ENCODE measurements around the gene SH3RF3.

DNA sequence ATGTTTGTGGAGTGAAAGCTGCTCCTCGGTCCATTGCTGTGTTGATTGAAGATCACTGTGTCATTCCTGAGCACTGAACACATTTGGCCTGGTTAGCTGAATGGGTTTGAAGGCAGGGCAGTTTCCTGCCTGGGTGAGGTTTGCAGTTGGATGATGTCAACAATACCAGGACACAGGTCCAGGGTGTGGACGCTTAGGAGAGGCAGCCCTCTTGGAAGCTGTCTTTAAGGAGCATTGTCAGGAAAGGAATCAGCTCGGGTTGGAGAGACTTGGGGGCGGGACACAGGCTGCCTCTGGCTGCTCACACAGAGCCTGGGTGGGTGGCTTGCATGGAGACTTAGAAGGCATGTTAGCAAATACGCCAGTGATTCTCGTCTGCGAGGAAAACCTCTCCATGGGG lies 247.1 kb downstream of the SH3RF3 start:
- TF ChIP-seq CTCF (IDR thresholded peaks at IDR 0.05) (no peak), EP300 (IDR thresholded peaks at IDR 0.05) (no peak), POLR2A (IDR thresholded peaks at IDR 0.05) (no peak), POLR2AphosphoS5 (IDR thresholded peaks at IDR 0.05) (no peak)
